ENCODE results near the gene KCTD17. TPM values are rescaled to one million over a fixed set of nuclear protein-coding genes. Genes with fewer than 3 reads are reported as not detected.
"Not testable (repeated sequence)": the region's sequence is repeated elsewhere in the genome, so short reads cannot be mapped to it uniquely, and the experiment has no call there.

Gene KCTD17
- total RNA-seq, 2 experiments from 2014 or later: 32.2 to 40.3 TPM

- POLR2A ChIA-PET: interaction anchor here (1.0 kb wide), 1 partner anchor 62 kb away, joined by 3 read pairs; no protein-coding TSS in a partner anchor
- CTCF ChIA-PET: interaction anchor here (1.6 to 3.3 kb wide), 2 partner anchors 10 to 134 kb away, joined by 3 to 9 read pairs; no protein-coding TSS in a partner anchor
Observed at GRCh38 chr22:37065961-37066360, 14.4 kb downstream of the KCTD17 start.

GRCh38 chr22:37067428-37067827 is 15.9 kb downstream of the KCTD17 start:
- ChIA-PET POLR2A (no interaction called here), CTCF (interaction anchor here (3.3 kb wide), 1 partner anchor 9 kb away, joined by 9 read pairs; no protein-coding TSS in a partner anchor)

- CTCF ChIA-PET: interaction anchor here (1.2 to 2.3 kb wide), 3 partner anchors 10 to 192 kb away, joined by 3 to 6 read pairs (median 5); no protein-coding TSS in a partner anchor
- POLR2A ChIA-PET: no interaction called here
Observed at GRCh38 chr22:37068859-37069258, 17.3 kb downstream of the KCTD17 start.

GRCh38 chr22:37069319-37069718 is 17.8 kb downstream of the KCTD17 start:
- CTCF ChIA-PET: interaction anchor here (1.2 to 2.3 kb wide), 3 partner anchors 9 to 192 kb away, joined by 3 to 6 read pairs (median 5); no protein-coding TSS in a partner anchor
- POLR2A ChIA-PET: no interaction called here

GRCh38 chr22:37069719-37070118 is 18.2 kb downstream of the KCTD17 start:
- ChIA-PET POLR2A (no interaction called here), CTCF (interaction anchor here (1.2 to 2.3 kb wide), 3 partner anchors 9 to 191 kb away, joined by 3 to 6 read pairs (median 5); no protein-coding TSS in a partner anchor)

- POLR2A ChIA-PET: no interaction called here
- CTCF ChIA-PET: interaction anchor here (1.1 to 2.3 kb wide), 4 partner anchors 8 to 191 kb away, joined by 3 to 6 read pairs (median 4); no protein-coding TSS in a partner anchor
Observed at GRCh38 chr22:37070334-37070733, 18.8 kb downstream of the KCTD17 start.

- CTCF ChIA-PET: interaction anchor here (1.1 to 2.3 kb wide), 3 partner anchors 10 to 190 kb away, joined by 3 to 6 read pairs (median 3); no protein-coding TSS in a partner anchor
- POLR2A ChIA-PET: no interaction called here
Observed at GRCh38 chr22:37070744-37071143, 19.2 kb downstream of the KCTD17 start.

- CTCF ChIA-PET: not testable (repeated sequence)
Observed at GRCh38 chr22:37071850-37072592, 20.5 kb downstream of the KCTD17 start.

GRCh38 chr22:37072673-37073072 is 21.1 kb downstream of the KCTD17 start:
- ChIA-PET CTCF (no interaction called here), POLR2A (no interaction called here)

More at GRCh38 chr22:37071850-37072592, 20.5 kb downstream of the KCTD17 start:
- POLR2A ChIA-PET: not testable (repeated sequence)

GRCh38 chr22:37074537-37074936 is 23.0 kb downstream of the KCTD17 start:
- ChIA-PET POLR2A (no interaction called here), CTCF (interaction anchor here (1.2 kb wide), 1 partner anchor 118 kb away, joined by 4 read pairs; no protein-coding TSS in a partner anchor)

GRCh38 chr22:37075046-37075445 is 23.5 kb downstream of the KCTD17 start:
- ChIA-PET POLR2A (no interaction called here), CTCF (interaction anchor here (2.4 kb wide), 1 partner anchor 9 kb away, joined by 9 read pairs; no protein-coding TSS in a partner anchor)

GRCh38 chr22:37075822-37076433 is 24.4 kb downstream of the KCTD17 start:
- POLR2A ChIA-PET: no interaction called here

GRCh38 chr22:37077802-37078448 is 26.4 kb downstream of the KCTD17 start:
- POLR2A ChIA-PET: interaction anchor here (0.7 to 0.9 kb wide), 2 partner anchors 16 to 44 kb away, joined by 3 to 4 read pairs; no protein-coding TSS in a partner anchor
- CTCF ChIA-PET: interaction anchor here (0.7 to 2.6 kb wide), 14 partner anchors 8 to 165 kb away, joined by 3 to 17 read pairs (median 4); partner anchors contain the start of gene IL2RB

More at GRCh38 chr22:37075822-37076433, 24.4 kb downstream of the KCTD17 start:
- CTCF ChIA-PET: interaction anchor here (1.1 to 2.4 kb wide), 4 partner anchors 10 to 124 kb away, joined by 5 to 9 read pairs (median 8); no protein-coding TSS in a partner anchor

- ChIA-PET POLR2A (interaction anchor here (0.6 to 1.8 kb wide), 13 partner anchors 16 to 151 kb away, joined by 3 to 30 read pairs (median 5); partner anchors contain the start of genes IL2RB and KCTD17), CTCF (interaction anchor here (1.0 to 2.6 kb wide), 16 partner anchors 10 to 164 kb away, joined by 3 to 17 read pairs (median 4); no protein-coding TSS in a partner anchor)
Observed at GRCh38 chr22:37079158-37079557, 27.6 kb downstream of the KCTD17 start.

GRCh38 chr22:37079668-37080171 is 28.2 kb downstream of the KCTD17 start:
- ChIA-PET CTCF (interaction anchor here (0.9 to 2.6 kb wide), 17 partner anchors 9 to 163 kb away, joined by 3 to 17 read pairs (median 4); no protein-coding TSS in a partner anchor), POLR2A (interaction anchor here (0.6 to 1.8 kb wide), 15 partner anchors 15 to 181 kb away, joined by 3 to 30 read pairs (median 5); partner anchors contain the start of genes IL2RB and KCTD17)

- ChIA-PET POLR2A (interaction anchor here (0.7 to 1.8 kb wide), 6 partner anchors 40 to 180 kb away, joined by 3 to 30 read pairs (median 10); partner anchors contain the start of gene IL2RB), CTCF (interaction anchor here (0.9 to 2.6 kb wide), 13 partner anchors 8 to 139 kb away, joined by 3 to 17 read pairs (median 5); no protein-coding TSS in a partner anchor)
Observed at GRCh38 chr22:37080438-37080837, 28.9 kb downstream of the KCTD17 start.

GRCh38 chr22:37080838-37081237 is 29.3 kb downstream of the KCTD17 start:
- ChIA-PET CTCF (interaction anchor here (1.4 to 2.4 kb wide), 3 partner anchors 41 to 119 kb away, joined by 3 to 17 read pairs (median 7); no protein-coding TSS in a partner anchor), POLR2A (interaction anchor here (1.1 to 2.0 kb wide), 5 partner anchors 41 to 45 kb away, joined by 3 to 30 read pairs (median 11); no protein-coding TSS in a partner anchor)

- CTCF ChIA-PET: interaction anchor here (0.9 to 1.4 kb wide), 4 partner anchors 13 to 179 kb away, joined by 3 to 7 read pairs (median 3); no protein-coding TSS in a partner anchor
Observed at GRCh38 chr22:37082251-37082873, 30.8 kb downstream of the KCTD17 start.

More at GRCh38 chr22:37082251-37082873, 30.8 kb downstream of the KCTD17 start:
- POLR2A ChIA-PET: interaction anchor here (0.6 to 2.0 kb wide), 5 partner anchors 38 to 137 kb away, joined by 3 to 11 read pairs (median 4); no protein-coding TSS in a partner anchor
